HUDEP-2 (cell line): Measurements from ENCODE around the gene AKR1A1.
A peak's percentile ranks its signal among the peaks of the same experiment; 100 is the strongest.
"Not testable (repeated sequence)": the region's sequence is repeated elsewhere in the genome, so short reads cannot be mapped to it uniquely, and the experiment has no call there.

Experiments
- DNase-seq, 76 experiments: peaks; one replicate each; lab custom pipeline; 2025; ENCODE audit not compliant: unreplicated experiment in 76 of 76; lab: John Stamatoyannopoulos, UW

The AKR1A1 gene

GRCh38 chr1:45550401-45551351 lies at the start of gene AKR1A1:
Gene AKR1A1 (plus strand): TSS chr1:45550826. CDS start chr1:45561795, 10,969 bp downstream.
- DNase-seq = peak; percentile 13 to 89 (median 77)

- no peak for DNase-seq
Measured at GRCh38 chr1:45501505-45501859, 49.1 kb upstream of the AKR1A1 start.

DNA sequence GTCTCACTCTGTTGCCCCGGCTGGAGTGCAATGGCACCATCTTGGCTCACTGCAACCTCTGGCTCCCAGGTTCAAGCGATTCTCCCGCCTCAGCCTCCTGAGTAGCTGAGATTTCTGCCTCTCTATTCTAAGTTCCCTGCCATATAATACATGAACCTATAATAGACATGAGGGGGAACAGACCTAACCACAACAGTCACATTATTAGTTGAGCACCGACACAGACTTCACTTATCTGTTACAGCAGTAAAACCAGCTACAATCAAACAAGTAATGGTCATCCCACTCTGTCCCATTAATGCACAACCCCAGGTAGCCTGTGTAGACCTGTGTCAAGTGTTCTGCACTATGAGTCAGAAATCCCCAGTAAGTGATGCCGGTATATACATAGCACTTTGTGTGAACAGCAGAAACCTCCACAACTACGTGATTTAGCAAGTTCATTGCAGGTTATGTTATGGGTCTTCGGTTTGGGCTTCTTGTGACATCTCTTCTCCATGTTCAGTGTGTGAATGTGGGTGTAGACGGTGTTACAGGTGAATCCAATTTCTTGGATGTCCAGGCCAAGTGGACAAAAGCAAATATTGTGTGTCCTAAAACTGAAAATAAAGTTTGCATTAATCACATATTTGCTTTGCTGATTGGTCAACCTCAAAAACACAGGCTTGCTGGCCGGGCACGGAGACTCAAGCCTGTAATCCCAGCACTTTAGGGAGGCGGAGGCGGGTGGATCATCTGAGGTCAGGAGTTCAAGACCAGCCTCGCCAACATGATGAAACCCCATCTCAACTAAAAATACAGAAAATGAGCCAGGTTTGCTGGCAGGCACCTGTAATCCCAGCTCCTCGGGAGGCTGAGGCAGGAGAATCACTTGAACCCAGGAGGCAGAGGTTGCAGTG lies 46.9 kb upstream of the AKR1A1 start:
- no peak for DNase-seq

GRCh38 chr1:45507195-45507594 lies 43.4 kb upstream of the AKR1A1 start:
- DNase-seq = no peak

DNA sequence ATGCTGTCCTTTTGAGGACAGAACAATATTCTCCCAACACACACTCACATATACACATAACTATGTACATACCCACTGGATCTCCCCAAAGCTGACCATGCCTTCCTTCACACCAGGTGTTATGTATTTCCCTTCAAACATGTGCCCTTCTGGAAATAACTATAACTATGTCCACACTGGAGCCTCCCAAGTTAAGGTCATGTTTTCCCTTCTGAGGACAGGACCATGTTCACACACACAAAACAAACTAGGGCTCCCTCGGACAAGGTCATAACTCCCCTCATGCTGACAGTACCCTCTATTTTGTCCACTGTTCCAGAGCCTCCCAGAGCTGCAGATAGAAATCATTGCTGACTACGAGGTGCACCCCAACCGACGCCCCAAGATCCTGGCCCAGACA lies 42.7 kb upstream of the AKR1A1 start:
- DNase-seq = no peak

DNA sequence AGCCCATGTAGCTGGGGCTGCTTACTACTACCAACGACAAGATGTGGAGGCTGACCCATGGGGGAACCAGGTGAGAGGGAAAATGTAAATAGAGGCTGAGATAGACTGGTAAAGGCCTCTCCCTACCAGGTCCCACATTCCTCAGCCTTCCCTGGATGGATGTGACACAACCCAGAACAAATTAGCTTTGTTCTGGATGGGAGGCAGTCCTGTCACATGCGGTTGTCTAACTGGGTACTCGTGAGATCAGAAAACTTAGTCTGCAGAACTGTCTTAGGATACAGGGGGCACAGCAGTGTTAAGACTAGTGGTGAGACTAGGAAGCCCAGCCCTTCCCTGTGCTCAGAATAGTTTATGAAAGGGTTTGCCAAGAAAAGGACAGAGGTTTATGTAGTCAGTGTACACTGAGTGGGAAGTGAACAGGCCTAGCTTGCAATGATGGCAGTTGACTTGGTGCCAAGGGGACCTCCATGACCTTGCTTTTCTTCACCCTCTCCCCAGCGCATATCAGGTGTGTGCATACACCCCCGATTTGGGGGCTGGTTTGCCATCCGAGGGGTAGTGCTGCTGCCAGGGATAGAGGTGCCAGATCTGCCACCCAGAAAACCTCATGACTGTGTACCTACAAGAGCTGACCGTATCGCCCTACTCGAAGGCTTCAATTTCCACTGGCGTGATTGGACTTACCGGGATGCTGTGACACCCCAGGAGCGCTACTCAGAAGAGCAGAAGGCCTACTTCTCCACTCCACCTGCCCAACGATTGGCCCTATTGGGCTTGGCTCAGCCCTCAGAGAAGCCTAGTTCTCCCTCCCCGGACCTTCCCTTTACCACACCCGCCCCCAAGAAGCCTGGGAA lies 42.1 kb upstream of the AKR1A1 start:
- DNase-seq = no peak

- DNase-seq = no peak
Measured at GRCh38 chr1:45510036-45510971, 40.3 kb upstream of the AKR1A1 start.

- DNase-seq = no peak
Measured at GRCh38 chr1:45510972-45511527, 39.6 kb upstream of the AKR1A1 start.

- peak in 68 of 76 experiments; percentile 7 to 79 (median 50) for DNase-seq
Measured at GRCh38 chr1:45512641-45513054, 38.0 kb upstream of the AKR1A1 start.

- DNase-seq = not testable (repeated sequence)
Measured at GRCh38 chr1:45513532-45514260, 36.9 kb upstream of the AKR1A1 start.

DNA sequence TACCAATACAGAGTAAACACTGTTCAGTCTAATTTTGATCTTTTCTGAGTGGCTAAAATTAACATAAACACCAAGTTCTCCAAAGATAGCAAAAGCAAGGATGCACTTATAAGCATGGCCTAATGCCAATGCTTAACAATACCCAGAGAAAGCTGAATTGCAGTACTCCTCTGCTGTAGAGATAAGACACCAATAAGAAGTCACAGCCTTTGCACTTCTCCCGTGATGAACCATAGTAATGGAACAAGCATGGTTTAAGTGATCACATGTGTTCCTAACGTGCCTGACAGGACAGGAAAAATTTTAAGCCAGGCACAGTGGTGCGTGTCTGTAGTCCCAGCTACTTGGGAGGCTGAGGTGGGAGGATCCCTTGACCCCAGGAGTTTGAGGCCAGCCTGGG lies 34.6 kb upstream of the AKR1A1 start:
- DNase-seq = no peak

- DNase-seq = no peak
Measured at GRCh38 chr1:45516465-45516864, 34.2 kb upstream of the AKR1A1 start.

DNA sequence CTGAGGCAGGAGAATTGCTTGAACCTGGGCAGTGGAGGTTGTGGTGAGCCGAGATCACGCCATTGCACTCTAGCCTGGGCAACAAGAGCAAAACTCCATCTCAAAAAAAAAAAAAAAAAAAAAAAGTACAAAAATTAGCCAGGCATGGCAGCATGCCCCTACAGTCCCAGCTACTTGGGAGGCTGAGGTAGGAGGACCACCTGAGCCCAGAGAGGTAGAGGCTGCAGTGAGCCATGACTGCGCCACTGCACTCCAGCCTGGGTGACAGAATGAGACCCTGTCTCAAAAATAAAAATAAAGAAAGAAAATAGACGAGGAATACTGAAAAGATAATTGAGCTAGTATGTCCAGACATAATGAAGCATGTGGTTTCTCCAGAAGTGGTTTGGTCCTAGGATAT lies 32.3 kb upstream of the AKR1A1 start:
- not testable (repeated sequence) for DNase-seq

DNA sequence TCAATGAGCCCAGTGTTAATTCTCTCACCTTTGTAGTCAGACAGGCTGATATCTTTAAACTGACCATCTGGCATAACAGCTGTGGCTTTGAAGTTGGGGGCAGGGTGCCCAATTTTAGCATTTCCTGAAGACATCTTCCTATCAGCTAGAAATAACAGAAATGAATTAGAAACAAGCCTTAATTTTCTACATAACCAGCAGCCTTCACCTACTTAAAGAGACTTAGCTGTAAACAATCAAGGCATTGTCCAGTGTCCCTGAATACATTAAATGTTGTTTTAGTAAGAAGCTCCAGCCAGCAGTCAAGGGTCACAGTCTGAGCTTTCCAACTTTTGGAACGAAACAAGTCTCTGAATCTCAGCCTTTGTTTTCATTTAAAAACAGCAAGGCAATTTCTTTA lies 31.7 kb upstream of the AKR1A1 start:
- DNase-seq = no peak

DNA sequence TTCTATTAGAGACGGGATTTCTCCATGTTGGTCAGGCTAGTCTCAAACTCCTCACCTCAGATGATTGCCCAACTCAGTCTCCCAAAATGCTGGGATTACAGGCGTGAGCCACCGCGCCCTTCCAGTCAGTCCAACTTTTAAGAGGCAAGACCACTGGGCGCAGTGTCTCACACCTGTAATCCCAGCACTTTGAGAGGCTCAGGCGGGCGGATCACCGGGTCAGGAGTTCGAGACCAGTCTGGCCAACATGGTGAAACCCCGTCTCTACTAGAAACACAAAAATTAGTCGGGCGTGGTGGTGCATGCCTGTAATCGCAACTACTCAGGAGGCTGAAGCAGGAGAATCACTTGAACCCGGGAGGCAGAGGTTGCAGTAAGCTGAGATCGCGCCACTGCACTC lies 30.9 kb upstream of the AKR1A1 start:
- not testable (repeated sequence) for DNase-seq

- peak; percentile 47 to 97 (median 91) for DNase-seq
Measured at GRCh38 chr1:45521413-45522323, 29.0 kb upstream of the AKR1A1 start, which contains the start of gene PRDX1. Gene PRDX1 (minus strand): TSS chr1:45521884. CDS start chr1:45519043, 2,841 bp downstream.
